TTC549 (cell line): ENCODE measurements around the gene PBLD.
"Not testable (repeated sequence)": the region's sequence is repeated elsewhere in the genome, so short reads cannot be mapped to it uniquely, and the experiment has no call there.

Experiments
- FAIRE-seq: peaks from 2 replicates; lab custom pipeline; 2012; peaks lifted over from hg19 to GRCh38; lab: Jason Lieb, UNC

PBLD gene

DNA sequence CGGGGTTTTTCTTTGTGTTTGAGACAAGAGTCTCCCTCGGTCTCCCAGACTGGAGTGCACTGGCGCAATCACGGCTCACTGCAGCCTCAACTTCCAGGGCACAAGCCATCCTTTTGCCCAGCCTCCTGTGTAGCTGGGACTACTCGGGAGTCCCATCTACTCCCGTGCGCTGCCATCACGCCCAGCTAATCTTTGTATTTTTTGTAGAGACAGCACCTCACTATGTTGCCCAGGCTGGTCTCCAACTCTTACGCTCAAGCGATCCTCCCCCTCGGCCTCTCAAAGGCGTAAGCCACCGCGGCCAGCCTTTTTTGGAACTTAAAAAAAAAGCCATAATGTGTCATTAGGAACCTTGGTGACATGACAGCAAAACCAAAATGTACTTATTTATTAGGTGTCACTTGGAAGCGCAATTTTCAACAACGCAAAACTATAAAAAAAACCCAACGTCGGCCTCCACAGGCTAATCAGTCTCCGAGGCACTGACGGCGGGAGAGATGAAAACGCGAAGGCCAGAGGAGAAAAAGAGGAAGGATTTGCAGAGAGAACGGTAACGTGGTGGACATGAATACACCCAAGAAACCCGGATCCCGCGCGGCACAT, 1.8 kb downstream of the PBLD start:
- FAIRE-seq, result no peak

- FAIRE-seq, result no peak
These were observed 3.2 kb downstream of the PBLD start for GRCh38 chr10:68329506-68329861.

- FAIRE-seq, result no peak
These were observed 4.6 kb downstream of the PBLD start for GRCh38 chr10:68327889-68328786.

- not testable (repeated sequence) for FAIRE-seq
These were observed 8.3 kb downstream of the PBLD start for GRCh38 chr10:68324396-68324795.

GRCh38 chr10:68318331-68319059, 14.2 kb downstream of the PBLD start:
- FAIRE-seq, result no peak

DNA sequence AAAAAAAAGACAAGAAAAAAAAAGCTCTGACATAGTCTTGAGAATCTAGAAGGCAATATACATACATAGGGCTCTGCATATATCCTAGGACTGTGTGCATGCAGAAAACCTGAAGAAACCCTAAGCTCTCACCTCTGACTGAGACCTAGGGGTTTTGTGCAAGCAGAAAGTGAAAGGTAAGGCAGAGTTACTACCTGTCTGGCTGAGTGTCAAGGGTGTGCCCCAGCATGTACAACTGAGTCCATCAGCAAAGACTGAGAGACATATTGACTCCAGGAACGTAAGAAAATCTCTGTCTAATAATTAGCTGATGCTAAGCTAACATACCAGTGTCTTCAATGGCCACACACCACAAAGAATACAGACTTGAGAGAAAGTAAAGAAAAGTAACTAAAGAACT, 17.1 kb downstream of the PBLD start:
- no peak for FAIRE-seq

DNA sequence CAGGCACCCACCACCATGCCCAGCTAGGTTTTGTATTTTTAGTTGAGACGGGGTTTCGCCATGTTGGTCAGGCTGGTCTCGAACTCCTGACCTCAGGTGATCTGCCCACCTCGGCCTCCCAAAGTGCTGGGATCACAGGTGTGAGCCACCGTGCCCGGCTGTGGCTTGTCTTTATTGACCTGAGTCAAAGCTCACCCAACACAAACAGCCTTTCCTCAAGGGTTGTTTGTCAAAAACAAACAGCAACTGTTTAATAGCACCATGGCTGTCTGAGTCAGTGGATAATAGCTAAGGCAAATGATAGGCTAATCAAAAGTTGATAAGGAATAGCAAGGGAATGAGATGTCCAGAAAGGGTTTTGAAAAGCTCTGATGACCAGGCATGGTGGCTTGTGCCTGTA, 17.8 kb downstream of the PBLD start:
- not testable (repeated sequence) for FAIRE-seq

- FAIRE-seq, result no peak
These were observed 22.2 kb downstream of the PBLD start for GRCh38 chr10:68310531-68310930.

GRCh38 chr10:68305854-68306253, 26.9 kb downstream of the PBLD start:
- FAIRE-seq, result no peak

DNA sequence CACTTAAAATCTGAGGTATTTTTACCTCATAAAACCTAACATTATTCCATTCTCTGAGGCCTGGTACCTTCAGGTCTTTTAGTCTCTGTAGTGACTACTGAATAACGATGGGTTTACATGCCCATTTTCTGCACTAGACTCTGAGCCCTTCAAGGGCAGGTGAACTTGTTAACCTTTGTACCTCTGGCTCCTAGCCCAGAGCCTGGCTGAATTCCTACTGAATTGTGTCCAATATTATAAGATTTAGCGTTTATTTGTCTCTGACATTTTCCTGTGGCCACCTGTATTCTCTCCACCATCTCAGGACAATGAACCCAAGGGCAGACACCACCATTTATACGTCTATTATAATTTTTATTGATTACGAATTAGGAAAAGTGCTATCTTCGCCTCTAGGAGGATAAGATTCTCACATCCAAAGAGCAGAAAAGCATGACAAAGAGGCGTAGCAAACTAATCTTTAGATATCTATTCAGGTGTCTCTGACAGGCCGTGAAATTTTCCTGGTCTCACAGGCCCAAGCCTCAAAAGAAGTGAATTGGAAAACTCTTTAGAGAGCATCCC, 28.8 kb downstream of the PBLD start:
- FAIRE-seq, result no peak

- FAIRE-seq, result no peak
These were observed 29.9 kb downstream of the PBLD start for GRCh38 chr10:68302871-68303270.

DNA sequence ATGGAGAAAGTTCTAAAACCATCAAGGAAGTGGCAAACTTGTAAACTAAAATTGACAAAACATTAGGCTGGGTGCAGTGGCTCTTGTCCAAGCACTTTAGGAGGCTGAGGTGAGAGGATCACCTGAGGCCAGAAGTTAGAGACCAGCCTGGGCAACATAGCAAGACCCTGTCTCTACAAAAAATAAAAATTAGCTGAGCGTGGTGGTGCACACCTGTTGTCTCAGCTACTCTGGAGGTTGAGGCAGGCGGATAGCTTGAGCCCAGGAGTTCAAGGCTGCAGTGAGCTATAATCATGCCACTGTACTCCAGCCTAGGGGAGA, 30.3 kb downstream of the PBLD start:
- no peak for FAIRE-seq

DNA sequence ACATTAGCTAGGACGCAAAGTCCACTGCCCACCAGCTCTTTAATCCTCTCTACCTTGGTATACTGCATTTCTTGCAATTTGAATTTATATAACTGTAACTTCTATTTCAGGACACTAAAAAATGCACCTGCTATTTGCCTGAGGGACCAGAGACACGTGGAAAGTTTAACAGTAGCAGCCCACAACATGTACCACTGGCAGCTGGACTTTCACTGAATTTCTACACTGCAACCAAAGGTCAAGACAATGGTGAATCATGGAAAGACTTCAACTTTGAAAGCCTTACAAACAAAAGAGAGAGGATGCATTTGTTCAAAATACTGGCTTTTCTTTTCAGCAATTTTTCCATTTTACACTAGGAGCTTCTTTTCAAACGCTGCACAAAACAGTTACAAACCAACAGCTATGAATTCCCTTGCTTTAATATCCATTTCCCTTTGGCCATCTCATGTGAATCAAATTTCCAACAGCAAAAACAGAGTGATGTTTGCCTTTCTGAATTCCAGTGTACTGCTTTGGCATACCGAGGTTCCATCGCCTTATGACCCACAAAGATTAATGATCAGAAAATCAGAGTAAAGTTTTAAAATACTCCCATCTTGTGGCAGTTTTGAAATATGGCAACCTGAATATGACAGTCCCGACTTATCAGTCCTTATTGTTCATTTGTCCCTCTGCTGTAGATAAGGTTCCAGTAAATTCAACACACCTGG, 30.8 kb downstream of the PBLD start:
- peak; percentile 40 for FAIRE-seq

DNA sequence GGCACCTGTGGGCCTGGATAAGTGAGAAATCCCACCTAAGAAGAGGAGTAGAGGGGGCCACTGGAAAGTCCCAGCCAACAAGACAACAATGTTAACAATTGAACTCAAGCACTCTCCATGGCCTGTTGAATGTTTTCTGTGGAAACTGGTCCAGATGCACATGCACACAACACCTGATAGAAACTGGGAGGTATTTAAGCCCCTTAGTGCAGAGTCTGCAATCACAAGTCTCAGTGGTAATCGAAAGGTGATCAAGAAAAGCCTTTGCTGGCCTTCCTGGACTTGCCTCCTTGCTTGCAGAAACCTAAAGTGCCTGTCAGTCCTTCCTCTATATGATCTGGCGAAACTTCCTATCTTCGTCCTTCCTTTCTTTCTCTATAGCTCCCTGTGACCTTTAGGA, 31.4 kb downstream of the PBLD start:
- FAIRE-seq, result no peak

DNA sequence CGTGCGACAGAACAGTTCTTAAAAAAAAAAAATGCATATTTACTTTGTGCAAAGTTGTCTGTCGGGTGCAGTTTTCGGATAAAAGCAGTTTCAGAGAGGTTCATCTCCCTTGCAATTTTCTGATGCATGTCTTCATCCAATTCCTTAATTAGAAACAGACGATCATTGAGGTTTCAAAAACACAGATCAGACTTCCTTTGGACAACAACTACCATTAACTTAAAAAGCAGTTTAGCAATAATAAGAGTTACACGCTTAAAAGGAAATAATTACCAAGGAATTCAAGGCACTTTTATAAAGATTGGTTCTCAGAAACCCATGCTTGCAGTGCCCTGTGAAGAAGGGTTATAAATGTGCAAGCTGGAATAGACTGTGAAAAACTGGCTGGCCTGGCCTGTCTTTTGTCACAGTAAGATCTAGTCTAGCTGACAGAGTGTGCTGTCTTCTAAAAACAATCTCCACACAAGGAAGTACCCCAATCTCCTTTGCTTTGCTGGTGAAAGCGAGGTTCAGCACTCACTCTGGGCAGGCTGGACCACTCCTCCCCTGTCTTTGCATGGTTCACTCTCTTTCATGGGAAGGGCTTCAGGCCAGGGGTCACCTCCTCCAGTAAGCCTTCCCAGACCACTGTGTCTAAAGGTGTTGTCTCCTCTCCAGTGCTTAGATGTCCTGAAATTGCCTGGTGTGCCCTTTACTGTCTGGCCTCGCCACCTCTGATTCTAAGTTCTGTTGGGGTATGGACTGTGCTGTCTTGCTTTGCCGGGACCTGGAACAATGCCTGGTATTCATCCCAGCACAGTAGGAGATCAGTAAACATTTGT, 35.7 kb downstream of the PBLD start:
- no peak for FAIRE-seq

DNA sequence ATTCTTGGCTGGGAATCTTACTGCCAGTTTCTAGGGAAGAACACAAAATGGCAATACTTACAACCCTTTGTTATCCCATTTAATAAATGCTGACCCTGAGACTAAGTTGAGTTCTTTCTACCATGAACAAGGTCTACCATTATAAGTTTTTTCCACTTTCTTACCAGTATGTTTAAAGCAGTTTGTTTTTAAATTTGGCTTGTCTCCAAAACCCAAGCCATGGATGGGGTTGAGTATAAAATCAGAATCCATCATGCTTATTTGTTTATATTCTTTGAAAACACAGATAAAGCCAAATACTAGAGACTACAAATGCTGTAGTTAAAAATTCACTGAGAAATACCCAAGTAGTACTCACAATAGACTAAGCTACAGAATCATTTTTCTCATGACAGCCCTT, 42.0 kb downstream of the PBLD start:
- no peak for FAIRE-seq

DNA sequence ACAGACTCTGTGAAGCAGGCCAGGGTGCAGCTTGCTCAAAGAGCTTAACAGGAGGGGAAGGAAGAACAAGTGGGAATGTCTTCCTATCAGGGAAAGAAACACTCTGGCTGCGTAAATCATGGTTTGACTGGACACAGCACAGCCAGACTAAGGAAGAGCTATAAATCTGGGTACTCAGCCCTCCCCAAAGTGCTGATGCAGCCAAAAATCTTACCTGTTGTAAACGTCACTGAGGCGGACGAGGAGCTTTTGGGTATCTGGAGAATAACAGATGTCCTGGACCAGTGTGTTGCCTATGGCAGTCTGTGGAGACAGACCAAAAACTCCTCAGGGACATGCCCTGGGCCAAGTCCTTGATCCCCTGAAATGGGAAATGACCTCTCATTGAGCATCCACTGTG, 44.0 kb downstream of the PBLD start:
- no peak for FAIRE-seq

- FAIRE-seq, result no peak
These were observed 48.4 kb downstream of the PBLD start for GRCh38 chr10:68284062-68285001.

GRCh38 chr10:68280758-68281157, 52.0 kb downstream of the PBLD start:
- FAIRE-seq, result no peak
